ENCODE results near the gene OTULINL.

OTULINL gene

GRCh38 chr5:14635656-14636055, 54.1 kb downstream of the OTULINL start:
- H3F3A ChIP-seq (ENCODE audit: insufficient read depth): no peaks in the 10 kb centered on the region
- no peaks in the 10 kb centered on the region for H3K36me3 ChIP-seq (ENCODE audit: low read length)
- H2AFZ ChIP-seq (ENCODE audit: low read depth, low read length, severe bottlenecking): no peak overlapping the region
- H3K9ac ChIP-seq (ENCODE audit: low read length): no peak overlapping the region
- H3K27me3 ChIP-seq (ENCODE audit: low read length): no peaks in the 10 kb centered on the region
- no peak for TF ChIP-seq EZH2phosphoT487 (conservative IDR thresholded peaks at IDR 0.05; ENCODE audit: low read length)
- TF ChIP-seq, protein P1, sequence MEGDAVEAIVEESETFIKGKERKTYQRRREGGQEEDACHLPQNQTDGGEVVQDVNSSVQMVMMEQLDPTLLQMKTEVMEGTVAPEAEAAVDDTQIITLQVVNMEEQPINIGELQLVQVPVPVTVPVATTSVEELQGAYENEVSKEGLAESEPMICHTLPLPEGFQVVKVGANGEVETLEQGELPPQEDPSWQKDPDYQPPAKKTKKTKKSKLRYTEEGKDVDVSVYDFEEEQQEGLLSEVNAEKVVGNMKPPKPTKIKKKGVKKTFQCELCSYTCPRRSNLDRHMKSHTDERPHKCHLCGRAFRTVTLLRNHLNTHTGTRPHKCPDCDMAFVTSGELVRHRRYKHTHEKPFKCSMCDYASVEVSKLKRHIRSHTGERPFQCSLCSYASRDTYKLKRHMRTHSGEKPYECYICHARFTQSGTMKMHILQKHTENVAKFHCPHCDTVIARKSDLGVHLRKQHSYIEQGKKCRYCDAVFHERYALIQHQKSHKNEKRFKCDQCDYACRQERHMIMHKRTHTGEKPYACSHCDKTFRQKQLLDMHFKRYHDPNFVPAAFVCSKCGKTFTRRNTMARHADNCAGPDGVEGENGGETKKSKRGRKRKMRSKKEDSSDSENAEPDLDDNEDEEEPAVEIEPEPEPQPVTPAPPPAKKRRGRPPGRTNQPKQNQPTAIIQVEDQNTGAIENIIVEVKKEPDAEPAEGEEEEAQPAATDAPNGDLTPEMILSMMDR (IDR thresholded peaks at IDR 0.05; ENCODE audit: insufficient read depth, low read length, poor library complexity, severe bottlenecking): no peak
- H3K4me3 ChIP-seq (ENCODE audit: insufficient read depth, low read length, poor library complexity, severe bottlenecking): no peak overlapping the region
- H3K9me3 ChIP-seq (ENCODE audit: insufficient read depth, low read length): no peaks in the 10 kb centered on the region
- no peak overlapping the region for H3K27ac ChIP-seq (ENCODE audit: low read depth, low read length)
- H3K4me2 ChIP-seq (ENCODE audit: low read depth, low read length, poor library complexity, severe bottlenecking): no peak overlapping the region
- no peaks in the 10 kb centered on the region for H3K9me2 ChIP-seq (replicated peaks; ENCODE audit: insufficient read depth, low read length)
- no peaks in the 10 kb centered on the region for H3K79me2 ChIP-seq (ENCODE audit: insufficient read depth, low read length)
- no peaks in the 10 kb centered on the region for H4K20me1 ChIP-seq (ENCODE audit: low read depth, low read length)

- Histone ChIP-seq H3F3A (ENCODE audit: insufficient read depth) (no peaks in the 10 kb centered on the region), H3K4me2 (ENCODE audit: low read depth, low read length, poor library complexity, severe bottlenecking) (no peak overlapping the region), H3K9me3 (ENCODE audit: insufficient read depth, low read length) (no peaks in the 10 kb centered on the region), H2AFZ (ENCODE audit: low read depth, low read length, severe bottlenecking) (no peak overlapping the region), H3K9ac (ENCODE audit: low read length) (no peak overlapping the region), H3K9me2 (replicated peaks; ENCODE audit: insufficient read depth, low read length) (no peaks in the 10 kb centered on the region), H3K4me3 (ENCODE audit: insufficient read depth, low read length, poor library complexity, severe bottlenecking) (no peak overlapping the region), H3K27ac (ENCODE audit: low read depth, low read length) (no peak overlapping the region), H3K36me3 (ENCODE audit: low read length) (no peaks in the 10 kb centered on the region), H3K27me3 (ENCODE audit: low read length) (no peaks in the 10 kb centered on the region), H4K20me1 (ENCODE audit: low read depth, low read length) (no peaks in the 10 kb centered on the region), H3K79me2 (ENCODE audit: insufficient read depth, low read length) (no peaks in the 10 kb centered on the region)
- TF ChIP-seq EZH2phosphoT487 (conservative IDR thresholded peaks at IDR 0.05; ENCODE audit: low read length): no peak
- TF ChIP-seq, protein P1 (IDR thresholded peaks at IDR 0.05; ENCODE audit: insufficient read depth, low read length, poor library complexity, severe bottlenecking): no peak
Observed at GRCh38 chr5:14640765-14641164, 59.2 kb downstream of the OTULINL start.

GRCh38 chr5:14644623-14645237, 63.1 kb downstream of the OTULINL start:
- TF ChIP-seq, protein P1 (IDR thresholded peaks at IDR 0.05; ENCODE audit: insufficient read depth, low read length, poor library complexity, severe bottlenecking): no peak
- TF ChIP-seq EZH2phosphoT487 (conservative IDR thresholded peaks at IDR 0.05; ENCODE audit: low read length): no peak
- Histone ChIP-seq H2AFZ (ENCODE audit: low read depth, low read length, severe bottlenecking) (no peak overlapping the region), H3K79me2 (ENCODE audit: insufficient read depth, low read length) (no peaks in the 10 kb centered on the region), H3K27me3 (ENCODE audit: low read length) (no peaks in the 10 kb centered on the region), H3K27ac (ENCODE audit: low read depth, low read length) (no peak overlapping the region), H3K4me2 (ENCODE audit: low read depth, low read length, poor library complexity, severe bottlenecking) (no peak overlapping the region), H4K20me1 (ENCODE audit: low read depth, low read length) (no peaks in the 10 kb centered on the region), H3K9me3 (ENCODE audit: insufficient read depth, low read length) (no peaks in the 10 kb centered on the region), H3K9me2 (replicated peaks; ENCODE audit: insufficient read depth, low read length) (no peaks in the 10 kb centered on the region), H3F3A (ENCODE audit: insufficient read depth) (no peaks in the 10 kb centered on the region), H3K9ac (ENCODE audit: low read length) (no peak overlapping the region), H3K36me3 (ENCODE audit: low read length) (no peaks in the 10 kb centered on the region), H3K4me3 (ENCODE audit: insufficient read depth, low read length, poor library complexity, severe bottlenecking) (no peak overlapping the region)

Data from SU-DHL-6 (cell line).